ENCODE data around the gene UNC5A. TPM values are rescaled to one million over a fixed set of nuclear protein-coding genes. Genes with fewer than 3 reads are reported as not detected.

The UNC5A gene
- total RNA-seq, 3 donors from 2014 or later (not counting 1 experiment from before 2014, with no cell fraction given) = not detected

- Mint-ChIP-seq H3K4me3 (no peak overlapping the region), H3K4me1 (no peaks in the 10 kb centered on the region), H3K27ac (no peak overlapping the region), H3K9me3 (no peaks in the 10 kb centered on the region), H3K36me3 (no peaks in the 10 kb centered on the region), H3K27me3 (ENCODE audit: low read depth in 2 of 2) (peaks cover 7 to 15% of the 10 kb centered on the region in 2 donors)
- no peaks in the 10 kb centered on the region for H3K27me3 ChIP-seq (ENCODE audit: control insufficient read depth, insufficient read depth, low read length)
- H3K27ac ChIP-seq (ENCODE audit: low read length) = no peak overlapping the region
- H3K9me3 ChIP-seq (ENCODE audit: control insufficient read depth, insufficient read depth, low read length) = no peaks in the 10 kb centered on the region
- H3K36me3 ChIP-seq (ENCODE audit: control insufficient read depth, insufficient read depth, low read length) = no peaks in the 10 kb centered on the region
- ATAC-seq (no peak), DNase-seq (no peak)
- 84% methylated on average over 10 of the region's 14 CpGs for WGBS (ENCODE audit: insufficient coverage)
- no peak for TF ChIP-seq CTCF (IDR thresholded peaks at IDR 0.05)
- intact Hi-C loops (cut with micrococcal nuclease) = no loop called here
- no peaks in the 10 kb centered on the region for H3K4me1 ChIP-seq (ENCODE audit: control insufficient read depth, insufficient read depth, low read length)
- no peak overlapping the region for H3K4me3 ChIP-seq (ENCODE audit: low read length)
These were observed 17.5 kb downstream of the UNC5A start for GRCh38 chr5:176827736-176828414.

GRCh38 chr5:176829320-176829719, 19.0 kb downstream of the UNC5A start:
- Histone ChIP-seq H3K9me3 (ENCODE audit: control insufficient read depth, insufficient read depth, low read length) (no peaks in the 10 kb centered on the region), H3K4me1 (ENCODE audit: control insufficient read depth, insufficient read depth, low read length) (no peaks in the 10 kb centered on the region), H3K27me3 (ENCODE audit: control insufficient read depth, insufficient read depth, low read length) (no peaks in the 10 kb centered on the region), H3K4me3 (ENCODE audit: low read length) (no peak overlapping the region), H3K27ac (ENCODE audit: low read length) (no peak overlapping the region), H3K36me3 (ENCODE audit: control insufficient read depth, insufficient read depth, low read length) (no peaks in the 10 kb centered on the region)
- WGBS (ENCODE audit: insufficient coverage) = 79% methylated on average over 2 of the region's 2 CpGs
- no peak for ATAC-seq
- no peaks in the 10 kb centered on the region for H3K36me3 Mint-ChIP-seq
- H3K4me3 Mint-ChIP-seq = no peak overlapping the region
- no peak for DNase-seq
- H3K4me1 Mint-ChIP-seq = no peaks in the 10 kb centered on the region
- H3K27ac Mint-ChIP-seq = no peak overlapping the region
- H3K27me3 Mint-ChIP-seq (ENCODE audit: low read depth in 2 of 2) = peaks cover 13 to 14% of the 10 kb centered on the region in 2 donors
- intact Hi-C loops (cut with micrococcal nuclease) = no loop called here
- H3K9me3 Mint-ChIP-seq = no peaks in the 10 kb centered on the region
- TF ChIP-seq CTCF (IDR thresholded peaks at IDR 0.05) = no peak

GRCh38 chr5:176830422-176830994, 20.1 kb downstream of the UNC5A start:
- Mint-ChIP-seq H3K36me3 (no peaks in the 10 kb centered on the region), H3K4me3 (no peak overlapping the region), H3K27me3 (ENCODE audit: low read depth in 2 of 2) (peaks cover 11 to 17% of the 10 kb centered on the region in 2 donors), H3K9me3 (no peaks in the 10 kb centered on the region), H3K4me1 (no peaks in the 10 kb centered on the region), H3K27ac (no peak overlapping the region)
- intact Hi-C loops (cut with micrococcal nuclease) = no loop called here
- H3K27me3 ChIP-seq (ENCODE audit: control insufficient read depth, insufficient read depth, low read length) = no peaks in the 10 kb centered on the region
- 91% methylated on average over 20 of the region's 23 CpGs for WGBS (ENCODE audit: insufficient coverage)
- no peaks in the 10 kb centered on the region for H3K36me3 ChIP-seq (ENCODE audit: control insufficient read depth, insufficient read depth, low read length)
- H3K27ac ChIP-seq (ENCODE audit: low read length) = no peak overlapping the region
- H3K9me3 ChIP-seq (ENCODE audit: control insufficient read depth, insufficient read depth, low read length) = no peaks in the 10 kb centered on the region
- DNase-seq (no peak), ATAC-seq (no peak)
- H3K4me3 ChIP-seq (ENCODE audit: low read length) = no peak overlapping the region
- no peaks in the 10 kb centered on the region for H3K4me1 ChIP-seq (ENCODE audit: control insufficient read depth, insufficient read depth, low read length)
- no peak for TF ChIP-seq CTCF (IDR thresholded peaks at IDR 0.05)

Data from natural killer cell (primary cell).